D721Med (cell line): ENCODE data around the gene MYL11.
A peak's percentile ranks its signal among the peaks of the same experiment; 100 is the strongest.

Experiments
- DNase-seq: peaks from one replicate; pipeline ENCODE4 v3.0.0; 2011; ENCODE audit warnings: low spot score; ENCODE audit not compliant: insufficient read length
- FAIRE-seq: peaks from 2 replicates; lab custom pipeline; 2011; peaks lifted over from hg19 to GRCh38; lab: Jason Lieb, UNC
- TF ChIP-seq, protein P1 (sequence below): IDR thresholded peaks from 2 replicates; pipeline ENCODE4 v1.5.1; 2012; ENCODE audit warnings: mild to moderate bottlenecking, control low read depth; ENCODE audit not compliant: insufficient read depth; ENCODE audit errors: missing control alignments

MYL11 gene

DNA sequence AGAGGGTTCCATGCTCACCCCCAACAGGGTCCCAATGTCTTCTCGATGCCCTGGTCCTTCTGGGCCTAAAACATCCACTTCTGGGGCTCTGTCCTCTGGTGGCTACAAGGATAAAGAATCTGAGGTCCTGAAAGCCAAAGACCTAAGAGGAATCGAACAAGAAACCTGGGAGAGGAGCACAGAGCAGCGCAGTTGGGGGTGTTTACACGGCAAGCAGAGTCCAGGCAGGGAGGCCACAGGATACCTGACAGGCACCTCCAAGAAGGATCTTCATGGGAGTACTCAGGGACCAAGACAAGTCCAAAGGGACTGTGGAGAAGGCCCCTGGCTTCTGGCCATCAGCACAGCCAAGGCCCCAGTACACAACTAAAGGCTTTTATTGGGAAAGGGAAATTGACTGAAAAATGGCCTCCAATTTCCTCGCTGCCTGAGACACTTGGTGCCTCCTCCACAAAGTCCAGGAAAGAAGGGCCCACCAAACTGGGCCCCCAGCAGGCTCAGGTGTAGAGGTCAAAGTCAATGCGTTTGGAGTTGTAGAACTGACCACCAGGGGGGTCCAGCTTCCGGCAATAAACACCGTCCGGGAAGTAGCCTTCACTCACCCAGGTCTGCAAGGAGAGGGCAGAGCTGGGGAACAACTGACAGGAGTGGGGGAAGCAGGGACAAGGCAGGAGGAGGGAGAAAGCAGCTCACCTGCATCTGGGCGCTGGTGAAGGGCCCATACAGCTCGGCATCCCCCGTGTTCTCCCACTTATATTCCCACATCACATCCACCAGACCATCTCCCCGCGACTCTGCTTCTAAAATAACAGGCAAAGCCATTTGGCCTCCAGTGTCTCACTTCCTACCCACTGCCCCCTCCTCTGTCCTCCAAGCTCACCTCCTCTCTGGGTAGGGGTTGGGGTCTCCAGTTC lies 21.9 kb upstream of the MYL11 start:
- TF ChIP-seq, protein P1, sequence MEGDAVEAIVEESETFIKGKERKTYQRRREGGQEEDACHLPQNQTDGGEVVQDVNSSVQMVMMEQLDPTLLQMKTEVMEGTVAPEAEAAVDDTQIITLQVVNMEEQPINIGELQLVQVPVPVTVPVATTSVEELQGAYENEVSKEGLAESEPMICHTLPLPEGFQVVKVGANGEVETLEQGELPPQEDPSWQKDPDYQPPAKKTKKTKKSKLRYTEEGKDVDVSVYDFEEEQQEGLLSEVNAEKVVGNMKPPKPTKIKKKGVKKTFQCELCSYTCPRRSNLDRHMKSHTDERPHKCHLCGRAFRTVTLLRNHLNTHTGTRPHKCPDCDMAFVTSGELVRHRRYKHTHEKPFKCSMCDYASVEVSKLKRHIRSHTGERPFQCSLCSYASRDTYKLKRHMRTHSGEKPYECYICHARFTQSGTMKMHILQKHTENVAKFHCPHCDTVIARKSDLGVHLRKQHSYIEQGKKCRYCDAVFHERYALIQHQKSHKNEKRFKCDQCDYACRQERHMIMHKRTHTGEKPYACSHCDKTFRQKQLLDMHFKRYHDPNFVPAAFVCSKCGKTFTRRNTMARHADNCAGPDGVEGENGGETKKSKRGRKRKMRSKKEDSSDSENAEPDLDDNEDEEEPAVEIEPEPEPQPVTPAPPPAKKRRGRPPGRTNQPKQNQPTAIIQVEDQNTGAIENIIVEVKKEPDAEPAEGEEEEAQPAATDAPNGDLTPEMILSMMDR, result no peak
- DNase-seq (no peak), FAIRE-seq (no peak)

DNA sequence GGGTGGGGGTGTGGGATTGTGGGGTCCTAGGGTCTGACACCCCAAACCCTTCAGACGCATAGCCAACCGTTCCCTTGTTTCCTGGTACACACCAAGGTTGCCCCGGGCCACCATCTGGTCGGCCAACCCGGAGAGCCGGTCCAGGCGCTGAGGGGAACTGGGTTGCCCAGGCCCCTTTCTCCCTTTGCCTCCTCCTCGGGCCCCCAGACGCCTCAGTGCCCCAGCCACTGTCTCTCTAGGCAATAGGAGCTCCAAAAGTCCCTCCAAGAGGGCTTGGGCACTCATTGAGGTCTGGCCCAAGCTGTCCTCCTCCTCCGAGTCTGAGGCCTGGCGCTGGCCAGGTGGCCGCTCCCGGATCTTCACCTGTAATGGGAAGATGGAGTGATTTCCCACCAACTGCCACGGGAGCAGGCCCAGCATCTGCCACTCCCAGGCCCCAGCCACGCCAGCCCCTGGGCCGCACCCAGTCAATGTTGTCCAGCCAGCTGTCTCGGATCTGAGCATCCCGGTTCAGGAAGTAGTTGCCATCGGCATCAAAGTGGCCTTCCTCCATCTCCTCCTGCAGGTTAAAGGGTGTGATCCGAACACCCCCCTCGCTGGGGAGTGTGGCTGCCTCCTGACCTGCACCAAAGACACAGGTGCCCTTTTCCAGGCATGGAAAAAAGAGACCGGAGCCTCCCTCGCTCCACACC lies 21.0 kb upstream of the MYL11 start:
- no peak for DNase-seq
- FAIRE-seq, result no peak

DNA sequence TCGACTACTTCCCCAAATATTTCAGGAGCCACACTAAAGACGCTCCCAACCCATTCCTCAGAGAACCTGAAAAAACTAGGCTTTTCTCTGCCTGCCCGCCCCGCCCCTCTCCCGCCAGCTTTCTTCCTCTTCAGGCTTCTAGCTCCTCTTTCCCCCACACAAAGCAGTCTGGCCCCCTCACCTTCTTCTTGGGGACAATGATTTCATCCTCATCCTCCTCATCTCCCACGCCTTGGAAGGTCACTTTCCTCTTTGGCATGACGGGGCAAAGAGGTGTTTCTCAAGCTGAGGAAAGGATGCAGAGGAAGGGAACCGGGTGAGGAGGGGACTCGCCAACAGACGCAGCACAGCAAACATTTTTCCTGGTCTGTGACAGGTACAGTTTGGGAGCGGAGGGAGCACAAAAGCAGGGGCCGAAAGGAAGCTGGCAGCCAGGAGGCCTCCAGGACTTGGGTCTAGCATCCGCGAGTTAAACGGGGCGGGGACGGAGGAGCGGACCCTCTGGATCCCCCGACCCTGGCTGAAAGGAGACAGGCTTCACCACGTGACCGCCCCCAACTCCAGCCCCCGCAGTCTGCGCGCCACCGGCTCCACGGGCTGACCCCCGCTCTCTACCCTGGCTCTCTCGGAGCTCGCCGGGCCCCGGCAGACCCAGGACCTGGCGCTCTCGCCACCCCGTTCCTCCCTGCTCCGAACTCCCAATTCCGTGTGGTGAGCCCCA lies 20.0 kb upstream of the MYL11 start:
- no peak for FAIRE-seq
- TF ChIP-seq, protein P1, result no peak
- no peak for DNase-seq

More for the DNA sequence above, 21.0 kb upstream of the MYL11 start:
- TF ChIP-seq, protein P1, result no peak

DNA sequence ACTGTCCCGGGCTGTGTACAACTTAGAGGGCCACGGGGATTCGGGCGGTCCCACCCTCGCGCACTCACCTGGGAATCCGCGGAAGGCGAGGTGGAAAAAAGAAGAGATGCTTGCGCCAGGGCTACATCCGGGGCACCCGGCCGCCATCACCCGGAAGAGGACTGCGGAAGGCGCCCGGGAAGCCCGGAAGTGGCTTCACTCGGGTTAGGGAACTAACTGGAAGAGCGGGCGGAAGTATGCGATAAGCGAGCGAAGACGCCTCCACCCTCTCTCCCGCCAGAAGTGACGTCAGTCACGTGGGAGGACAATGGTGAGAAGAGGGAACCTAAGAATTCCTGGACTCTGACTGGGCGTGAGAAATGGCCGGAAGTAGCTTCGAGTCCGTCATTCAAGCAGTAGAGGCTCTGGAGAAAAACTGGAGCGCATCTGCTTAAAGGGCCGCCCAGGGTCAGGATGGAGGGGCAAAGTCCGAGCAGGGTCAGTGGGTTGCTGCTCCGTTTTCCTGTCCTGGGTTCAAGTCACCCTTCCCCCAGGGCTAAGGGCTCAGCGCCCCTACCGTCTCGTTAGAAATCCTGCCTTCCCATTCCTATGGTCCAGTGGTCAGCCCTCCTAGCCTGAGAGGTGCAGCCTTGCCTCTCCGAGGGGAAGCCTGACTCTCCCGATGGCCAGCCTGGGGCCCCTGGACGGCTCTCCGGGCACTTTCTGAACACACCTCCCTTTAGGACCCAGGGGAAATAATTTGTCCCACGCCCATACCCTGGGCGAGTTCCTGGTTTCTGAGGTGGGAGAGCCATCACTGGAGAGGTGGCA lies 19.3 kb upstream of the MYL11 start, which contains the start of gene CD2BP2:
CD2BP2 (minus strand) TSS at position 165 of the 810 bp plus-strand sequence. CDS start 627 bp downstream, outside the sequence.
- DNase-seq (peak; percentile 66), FAIRE-seq (peak; percentile 25)
- TF ChIP-seq, protein P1, result no peak

DNA sequence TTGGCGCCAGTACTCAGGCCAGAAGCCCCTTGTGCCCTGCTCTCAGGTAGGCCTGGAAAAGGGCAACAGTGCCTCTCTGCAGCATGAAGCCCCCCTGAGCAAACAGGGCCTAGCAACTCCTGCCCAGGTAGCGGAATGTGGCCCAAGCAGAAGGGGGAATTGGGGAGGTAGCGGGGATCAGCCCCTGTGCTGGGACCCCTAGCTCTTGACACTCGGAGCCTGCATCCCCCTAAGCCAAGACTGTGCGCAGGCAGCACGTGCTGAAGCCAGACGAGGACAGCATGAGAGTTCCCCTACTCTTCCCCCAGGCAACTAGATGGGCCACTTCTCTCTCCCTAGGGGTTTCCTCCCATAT lies 18.7 kb upstream of the MYL11 start:
- DNase-seq, result no peak
- TF ChIP-seq, protein P1, result no peak
- FAIRE-seq, result no peak

DNA sequence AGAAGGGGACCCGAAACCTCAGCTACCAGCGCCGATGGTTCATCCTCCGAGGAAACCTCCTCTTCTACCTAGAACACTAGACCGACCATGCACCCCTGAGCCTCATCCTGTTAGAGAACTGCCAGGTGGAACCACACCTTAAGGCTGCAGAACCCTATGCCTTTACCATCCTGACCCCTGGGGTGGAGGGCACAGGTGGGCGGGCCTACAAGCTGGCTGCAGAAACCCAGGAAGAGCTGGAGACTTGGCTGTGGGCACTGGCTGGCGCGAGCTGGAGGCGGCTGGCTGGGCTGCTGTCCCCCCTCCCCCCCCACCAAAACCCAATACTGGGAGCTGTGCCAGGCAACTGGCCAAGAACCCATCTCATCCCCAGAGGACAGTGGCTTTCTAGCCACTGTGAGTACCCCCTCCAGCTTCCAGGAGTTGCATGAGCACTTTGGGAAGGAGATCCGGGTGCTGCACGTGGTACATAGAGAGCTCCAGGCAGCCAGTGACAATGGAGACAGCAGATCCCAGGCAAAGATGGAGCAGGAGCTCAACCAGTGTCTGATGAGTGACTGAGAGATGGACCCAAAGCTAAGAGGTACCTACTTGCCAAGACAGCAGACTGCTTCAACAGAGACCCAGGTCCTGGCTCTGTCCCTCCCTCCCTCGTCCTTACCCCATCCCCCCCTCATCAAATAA lies 18.1 kb upstream of the MYL11 start:
- TF ChIP-seq, protein P1, result no peak
- DNase-seq, result no peak
- FAIRE-seq, result no peak
